ENCODE data around the gene CFLAR.
"Not testable (repeated sequence)": the region's sequence is repeated elsewhere in the genome, so short reads cannot be mapped to it uniquely, and the experiment has no call there.

CFLAR gene

GRCh38 chr2:201167546-201167945 lies 51.6 kb downstream of the CFLAR start:
- FAIRE-seq = no peak
- TF ChIP-seq CTCF (IDR thresholded peaks at IDR 0.05; ENCODE audit: insufficient read depth, missing control alignments) = no peak
- no peak for DNase-seq (ENCODE audit: insufficient read length, low spot score)

GRCh38 chr2:201168496-201168895 lies 52.5 kb downstream of the CFLAR start:
- not testable (repeated sequence) for FAIRE-seq; DNase-seq (ENCODE audit: insufficient read length, low spot score)

- DNase-seq (ENCODE audit: insufficient read length, low spot score) = no peak
- no peak for FAIRE-seq
- TF ChIP-seq CTCF (IDR thresholded peaks at IDR 0.05; ENCODE audit: insufficient read depth, missing control alignments) = no peak
Observed at GRCh38 chr2:201171259-201171814, 55.4 kb downstream of the CFLAR start.

GRCh38 chr2:201172279-201172678 lies 56.3 kb downstream of the CFLAR start:
- no peak for FAIRE-seq
- no peak for TF ChIP-seq CTCF (IDR thresholded peaks at IDR 0.05; ENCODE audit: insufficient read depth, missing control alignments)
- no peak for DNase-seq (ENCODE audit: insufficient read length, low spot score)

GRCh38 chr2:201174687-201175086 lies 58.7 kb downstream of the CFLAR start:
- TF ChIP-seq CTCF (IDR thresholded peaks at IDR 0.05; ENCODE audit: insufficient read depth, missing control alignments) = no peak
- DNase-seq (ENCODE audit: insufficient read length, low spot score) (no peak), FAIRE-seq (no peak)

GRCh38 chr2:201176081-201176481 lies 60.1 kb downstream of the CFLAR start:
- TF ChIP-seq CTCF (IDR thresholded peaks at IDR 0.05; ENCODE audit: insufficient read depth, missing control alignments) = no peak
- no peak for DNase-seq (ENCODE audit: insufficient read length, low spot score)

GRCh38 chr2:201180010-201180409 lies 64.0 kb downstream of the CFLAR start:
- DNase-seq (ENCODE audit: insufficient read length, low spot score) (no peak), FAIRE-seq (no peak)
- TF ChIP-seq CTCF (IDR thresholded peaks at IDR 0.05; ENCODE audit: insufficient read depth, missing control alignments) = no peak

More at GRCh38 chr2:201176081-201176481, 60.1 kb downstream of the CFLAR start:
- no peak for FAIRE-seq

Measured in D721Med (cell line).